Skeletal muscle cell (primary cell): ENCODE results near the gene IL20RB.
"Not testable (repeated sequence)": the region's sequence is repeated elsewhere in the genome, so short reads cannot be mapped to it uniquely, and the experiment has no call there.

Source experiments
- DNase-seq: peaks from one replicate; pipeline ENCODE4 v3.0.0-alpha.2; 2010; ENCODE audit warnings: low read depth
- H3K4me3 ChIP-seq: 2 replicates; pipeline ENCODE4 v1.5.1; 2011; ENCODE audit warnings: low read depth, mild to moderate bottlenecking, control low read depth, low read length, moderate library complexity

The IL20RB gene

DNA sequence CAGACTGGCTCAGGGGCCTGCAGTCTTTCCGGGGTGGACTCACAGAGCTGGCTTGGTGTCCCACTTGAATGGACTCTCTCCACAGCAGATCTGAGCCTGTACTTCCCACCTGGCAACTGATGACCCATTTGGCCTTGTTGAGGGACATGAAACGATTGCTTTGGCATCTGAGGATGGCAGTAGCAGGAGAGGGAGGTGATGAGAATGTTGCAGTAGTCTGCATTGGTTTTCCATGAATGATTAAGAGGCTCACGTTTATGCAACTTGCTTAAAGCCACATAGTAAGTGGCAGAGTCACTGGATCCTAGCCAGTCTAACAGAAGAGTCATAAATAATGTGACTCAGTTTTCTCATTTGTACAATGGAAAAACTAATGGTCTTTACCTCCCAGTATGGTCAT, 21.9 kb downstream of the IL20RB start:
- DNase-seq = no peak
- no peak overlapping the region for H3K4me3 ChIP-seq

DNA sequence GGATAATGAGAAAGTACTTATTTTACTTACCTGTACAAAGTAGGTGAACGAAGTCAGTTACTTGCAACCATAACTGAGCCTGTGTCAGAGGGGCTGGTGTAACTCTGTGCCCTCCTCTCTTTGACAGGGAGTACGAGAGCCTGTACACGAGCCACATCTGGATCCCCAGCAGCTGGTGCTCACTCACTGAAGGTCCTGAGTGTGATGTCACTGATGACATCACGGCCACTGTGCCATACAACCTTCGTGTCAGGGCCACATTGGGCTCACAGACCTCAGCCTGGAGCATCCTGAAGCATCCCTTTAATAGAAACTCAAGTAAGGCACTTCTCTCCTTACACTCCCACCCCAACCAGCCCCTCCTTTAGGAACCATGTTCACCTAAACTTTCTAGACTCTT, 24.2 kb downstream of the IL20RB start:
- no peak overlapping the region for H3K4me3 ChIP-seq
- DNase-seq = no peak

DNA sequence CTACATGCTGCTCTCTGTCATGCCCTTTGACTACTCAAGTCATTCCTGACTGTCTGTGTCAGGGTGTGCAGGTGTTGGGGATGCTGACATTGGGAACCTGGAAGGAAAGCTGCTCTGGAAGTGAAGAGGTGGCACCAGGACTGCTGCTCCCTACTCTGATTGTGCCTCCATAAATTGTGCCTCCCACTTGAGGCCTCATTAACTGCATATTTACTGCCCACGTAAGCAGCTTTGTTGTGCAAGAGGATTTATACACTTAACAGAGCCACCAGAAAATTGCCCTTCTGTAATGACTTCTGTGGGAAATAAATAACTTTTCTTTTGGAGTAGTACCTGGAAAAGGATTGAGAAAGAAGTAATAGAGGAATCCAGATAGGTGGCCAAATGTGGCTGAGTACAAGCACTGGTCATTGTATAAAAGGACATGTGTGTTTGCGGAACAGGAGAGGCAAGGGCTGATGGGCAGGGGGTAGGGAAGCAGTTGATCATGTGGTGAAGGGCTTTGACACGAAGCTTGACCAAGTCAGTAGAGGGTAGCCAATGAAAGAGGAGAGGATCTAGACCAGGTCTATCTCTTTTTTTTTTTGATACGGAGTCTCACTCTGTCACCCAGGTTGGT, 24.8 kb downstream of the IL20RB start:
- peak; percentile 17 for DNase-seq

DNA sequence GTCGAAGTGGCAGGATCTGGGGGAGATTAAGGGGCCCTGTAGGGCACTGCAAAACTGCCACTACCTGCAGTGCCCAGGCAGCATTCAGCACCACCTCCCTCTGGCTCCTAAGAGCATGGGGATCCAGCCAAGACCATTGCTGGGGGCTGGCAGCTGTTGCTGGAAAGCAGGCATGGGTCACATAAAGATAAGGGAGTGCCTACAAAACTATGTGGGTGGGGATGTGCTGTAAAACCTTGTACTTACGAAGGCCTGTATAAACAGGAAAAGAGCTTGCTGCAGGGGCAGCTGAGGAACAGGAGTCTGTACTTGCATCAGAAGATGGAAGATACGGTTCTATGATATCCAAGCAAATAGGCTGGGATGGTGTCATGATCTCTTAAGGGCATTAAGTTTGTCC, 27.1 kb downstream of the IL20RB start:
- DNase-seq = peak; percentile 42
- no peak overlapping the region for H3K4me3 ChIP-seq

More for the DNA sequence above, 24.8 kb downstream of the IL20RB start:
- no peak overlapping the region for H3K4me3 ChIP-seq

DNA sequence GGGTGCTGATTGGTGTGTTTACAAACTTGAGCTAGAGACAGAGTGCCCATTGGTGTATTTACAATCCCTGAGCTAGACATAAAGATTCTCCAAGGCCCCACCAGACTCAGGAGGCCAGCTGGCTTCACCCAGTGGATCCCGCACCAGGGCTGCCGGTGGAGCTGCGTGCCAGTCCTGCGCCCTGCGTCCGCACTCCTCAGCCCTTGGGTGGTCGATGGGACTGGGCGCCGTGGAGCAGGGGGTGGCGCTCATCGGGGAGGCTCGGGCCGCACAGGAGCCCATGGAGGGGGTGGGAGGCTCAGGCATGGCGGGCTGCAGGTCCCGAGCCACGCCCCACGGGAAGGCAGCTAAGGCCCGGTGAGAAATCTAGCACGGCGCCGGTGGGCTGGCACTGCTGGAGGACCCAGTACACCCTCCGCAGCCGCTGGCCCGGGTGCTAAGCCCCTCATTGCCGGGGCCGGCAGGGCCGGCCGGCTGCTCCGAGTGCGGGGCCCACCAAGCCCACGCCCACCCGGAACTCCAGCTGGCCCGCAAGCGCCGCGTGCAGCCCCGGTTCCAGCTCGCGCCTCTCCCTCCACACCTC, 29.7 kb downstream of the IL20RB start:
- not testable (repeated sequence) for H3K4me3 ChIP-seq, DNase-seq

DNA sequence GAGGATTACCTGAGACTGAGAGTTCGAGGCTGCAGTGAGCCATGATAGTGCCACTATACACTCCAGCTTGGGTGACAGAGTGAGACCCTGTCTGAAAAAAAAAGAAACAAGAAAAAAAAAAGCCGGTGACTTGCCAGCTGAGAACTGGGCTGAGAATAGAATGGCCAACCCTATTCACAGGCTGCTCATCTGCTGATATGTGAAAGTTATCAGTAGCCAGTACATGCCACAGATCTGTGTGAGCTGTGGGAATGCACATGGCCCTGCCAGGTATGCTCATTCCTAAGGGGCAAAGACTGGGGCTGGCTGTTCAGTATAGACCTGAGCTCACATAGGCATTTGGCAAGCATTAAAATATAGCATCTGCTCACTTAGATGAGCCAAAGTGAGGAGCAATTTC, 30.9 kb downstream of the IL20RB start:
- no peak for DNase-seq
- no peak overlapping the region for H3K4me3 ChIP-seq

DNA sequence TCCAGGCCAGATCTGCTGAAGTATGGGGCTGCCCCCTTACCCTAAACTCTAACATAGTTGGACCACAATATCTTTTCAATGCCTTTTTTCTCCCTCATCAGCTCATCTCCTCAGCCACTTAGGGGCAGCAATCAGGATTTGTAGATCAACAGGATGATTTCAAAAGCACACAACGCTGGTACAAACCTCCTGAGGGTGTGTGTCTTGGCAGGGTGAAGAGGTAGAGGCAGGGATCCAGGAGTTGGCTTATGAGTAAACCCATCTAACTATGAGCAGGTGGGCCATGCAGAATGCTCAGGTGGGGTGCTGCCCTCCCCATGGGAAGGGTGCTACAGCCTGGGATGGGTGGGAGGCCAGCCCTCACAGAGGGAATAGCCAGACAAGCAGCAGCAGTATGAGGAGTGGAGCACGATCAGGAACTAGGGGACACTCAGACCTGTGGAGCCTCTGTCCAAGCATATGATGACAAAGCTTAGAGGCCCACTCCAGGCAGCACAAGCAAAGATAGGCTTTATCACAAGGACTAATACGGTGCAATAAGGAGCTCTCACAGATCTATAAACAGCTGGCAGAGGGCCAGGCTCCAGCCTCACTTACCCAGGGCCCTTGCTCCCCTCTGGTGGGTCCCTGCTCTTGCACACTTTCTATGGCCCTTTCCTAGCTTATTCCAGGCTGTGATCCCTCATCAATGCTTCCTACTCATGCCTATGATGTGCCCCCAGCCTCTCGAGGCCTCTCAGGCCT, 32.2 kb downstream of the IL20RB start:
- DNase-seq = no peak
- no peak overlapping the region for H3K4me3 ChIP-seq

DNA sequence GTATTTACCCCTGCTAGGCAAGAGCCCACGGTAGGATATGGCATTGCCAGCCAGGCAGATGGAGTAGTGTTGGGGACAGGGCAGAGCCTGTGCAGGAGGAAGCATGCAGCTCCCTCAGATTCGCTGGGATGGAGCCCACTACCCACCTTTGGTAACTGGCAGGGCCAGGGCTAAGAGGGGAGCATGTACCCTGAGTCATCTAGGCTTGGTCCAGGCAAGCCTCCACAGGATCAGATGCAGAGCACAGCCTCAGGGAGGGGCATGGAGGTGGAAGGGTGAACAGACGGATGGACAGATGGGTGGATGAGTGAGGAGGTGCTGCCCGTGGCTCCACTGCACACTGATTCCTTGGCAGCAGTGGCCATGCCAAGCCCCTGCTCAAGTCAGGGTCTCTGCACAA, 33.0 kb downstream of the IL20RB start:
- no peak for DNase-seq
- no peak overlapping the region for H3K4me3 ChIP-seq

DNA sequence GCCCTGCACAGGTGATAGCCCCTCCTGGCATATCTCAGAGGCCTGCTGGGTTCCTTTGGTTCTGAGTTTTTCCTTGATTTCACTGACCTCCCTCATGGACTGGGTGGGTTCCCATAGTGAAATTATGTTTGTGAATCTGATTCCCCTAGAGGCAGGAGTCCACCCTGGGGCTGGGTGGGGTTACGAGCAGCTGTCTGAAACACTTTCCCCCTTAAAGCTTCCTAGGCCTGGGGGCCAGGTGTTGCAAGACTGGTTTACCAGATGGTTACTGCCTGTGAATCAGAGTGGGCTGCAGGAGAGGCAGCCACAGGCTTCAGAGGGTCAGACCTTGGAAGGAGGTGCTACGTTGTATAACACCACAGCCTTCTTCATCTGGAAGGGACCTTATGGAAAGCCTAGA, 34.3 kb downstream of the IL20RB start:
- no peak overlapping the region for H3K4me3 ChIP-seq
- DNase-seq = no peak

DNA sequence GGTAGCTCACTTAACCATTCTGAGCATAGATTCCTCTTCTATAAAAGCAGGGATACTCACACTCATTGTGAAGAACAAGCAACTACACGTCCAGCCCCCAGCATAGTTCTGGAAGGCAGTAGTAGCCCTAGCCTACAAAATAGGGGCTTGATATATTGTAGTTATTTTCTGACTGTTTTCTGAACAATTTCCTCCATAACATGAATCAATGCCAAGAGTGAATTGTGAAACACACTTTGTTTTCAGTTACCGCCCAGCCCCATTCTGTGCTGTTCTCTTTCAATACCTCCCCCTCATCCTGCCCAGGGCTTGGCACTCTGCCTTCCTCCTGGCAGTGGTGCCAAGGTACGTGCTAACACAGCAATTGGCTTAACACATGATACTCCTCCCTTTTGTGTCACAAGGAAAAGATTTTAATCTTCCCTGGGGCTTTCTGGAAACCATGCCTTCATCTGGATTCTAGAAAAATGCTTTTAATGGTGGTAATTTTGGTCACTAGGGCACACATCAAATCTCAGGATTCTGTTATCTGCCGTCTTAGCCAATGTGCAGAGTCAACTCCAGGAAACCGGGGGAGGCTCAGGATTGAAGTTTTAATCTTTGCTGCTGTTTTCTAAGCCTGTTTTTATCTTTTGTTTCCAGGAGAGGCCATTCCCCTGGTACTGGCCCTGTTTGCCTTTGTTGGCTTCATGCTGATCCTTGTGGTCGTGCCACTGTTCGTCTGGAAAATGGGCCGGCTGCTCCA, 37.2 kb downstream of the IL20RB start:
- peak; percentile 89 for DNase-seq

DNA sequence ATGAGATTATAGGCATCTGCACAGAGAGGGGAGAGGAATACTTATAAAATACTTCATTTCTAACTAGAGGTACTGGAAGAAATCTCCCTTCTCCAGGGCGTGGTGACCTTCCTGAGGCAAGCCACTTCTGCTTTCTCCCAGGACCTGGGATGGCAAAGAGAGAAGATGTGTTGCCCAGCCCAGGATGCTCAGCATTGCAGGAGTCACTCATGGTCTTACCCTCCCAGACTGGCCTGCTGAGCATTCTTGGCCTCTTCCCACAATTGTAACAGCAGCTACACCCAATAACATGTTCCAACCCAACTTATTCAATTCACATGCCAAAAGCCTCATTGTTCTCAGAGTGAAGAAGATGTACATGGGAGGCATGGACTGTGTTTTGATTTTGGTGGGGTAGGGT, 37.9 kb downstream of the IL20RB start:
- H3K4me3 ChIP-seq = no peak overlapping the region
- DNase-seq = no peak

More for the DNA sequence above, 37.2 kb downstream of the IL20RB start:
- no peak overlapping the region for H3K4me3 ChIP-seq

DNA sequence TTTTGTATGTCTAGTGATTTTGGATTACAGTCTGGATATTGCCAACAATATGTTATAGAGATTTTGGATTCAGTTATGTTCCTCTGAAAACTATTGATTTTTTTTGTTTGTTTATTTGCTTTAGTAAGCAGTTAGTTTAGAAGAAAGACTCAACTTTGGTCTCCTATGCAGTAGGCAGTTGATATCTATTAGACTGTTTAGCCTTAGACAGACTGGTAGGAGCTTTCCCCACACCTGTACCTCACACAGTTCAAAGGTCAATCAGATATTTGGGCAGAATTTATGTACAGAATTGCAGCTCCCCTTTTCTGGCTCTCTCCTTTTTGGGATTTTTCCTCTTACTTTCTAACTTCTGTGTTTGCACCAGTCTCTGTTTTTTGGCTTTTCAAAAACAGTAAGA, 42.3 kb downstream of the IL20RB start:
- no peak for DNase-seq
- H3K4me3 ChIP-seq = no peak overlapping the region

DNA sequence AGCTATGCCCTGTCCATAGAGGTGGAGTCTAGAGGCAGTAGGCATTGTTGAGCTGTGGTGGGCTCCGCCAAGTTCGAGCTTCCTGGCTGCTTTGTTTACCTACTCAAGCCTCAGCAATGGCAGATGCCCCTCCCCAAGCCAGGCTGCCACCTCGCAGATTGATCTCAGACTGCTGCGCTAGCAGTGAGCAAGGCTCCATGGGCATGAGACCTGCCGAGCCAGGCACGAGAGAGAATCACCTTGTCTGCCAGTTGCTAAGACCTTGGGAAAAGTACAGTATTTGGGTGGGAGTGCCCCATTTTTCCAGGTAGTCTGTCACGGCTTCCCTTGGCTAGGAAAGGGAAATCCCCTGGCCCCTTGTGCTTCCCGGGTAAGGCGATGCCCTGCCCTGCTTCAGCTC, 49.6 kb downstream of the IL20RB start:
- DNase-seq = not testable (repeated sequence)

DNA sequence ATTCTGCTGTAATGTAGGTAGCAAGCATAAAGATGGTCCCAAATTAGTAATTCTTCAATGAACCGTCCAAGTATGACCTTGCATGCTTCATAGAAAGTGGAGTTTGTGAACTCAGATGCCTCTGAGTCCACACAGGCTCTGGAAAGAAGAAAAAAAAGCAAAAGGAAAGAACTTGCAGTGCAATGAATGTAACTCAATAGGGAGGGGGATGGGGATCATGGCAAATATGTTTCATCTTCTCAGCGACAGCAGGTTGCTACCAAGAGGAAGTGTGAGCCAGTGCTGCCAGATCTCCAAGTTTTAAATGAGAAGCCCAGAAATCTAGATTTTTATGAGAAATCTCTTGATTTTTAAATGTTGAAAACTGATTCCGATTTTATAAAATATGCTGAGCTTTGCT, 50.3 kb downstream of the IL20RB start:
- no peak overlapping the region for H3K4me3 ChIP-seq

More for the DNA sequence above, 49.6 kb downstream of the IL20RB start:
- H3K4me3 ChIP-seq = not testable (repeated sequence)

DNA sequence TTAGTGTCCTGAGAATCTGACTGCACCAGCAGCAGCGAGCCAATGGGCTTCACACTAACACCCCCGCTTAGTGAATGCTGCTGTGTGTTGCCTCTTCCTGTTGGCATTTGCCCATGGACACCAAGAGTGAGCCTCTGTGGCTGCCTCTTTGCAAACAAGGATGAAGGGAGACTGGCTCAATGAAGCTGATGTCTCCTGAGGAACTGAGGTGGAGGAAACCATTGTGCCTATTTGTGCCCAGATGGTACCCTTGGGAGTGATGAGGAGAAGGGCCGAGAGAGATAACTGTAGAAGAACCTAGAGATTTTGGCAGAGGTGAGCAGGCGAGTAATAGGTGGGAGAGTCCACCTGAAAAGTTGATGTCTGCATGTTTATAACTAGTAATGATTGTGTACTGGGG, 51.2 kb downstream of the IL20RB start:
- H3K4me3 ChIP-seq = no peak overlapping the region
- DNase-seq = no peak

More for the DNA sequence above, 50.3 kb downstream of the IL20RB start:
- no peak for DNase-seq

DNA sequence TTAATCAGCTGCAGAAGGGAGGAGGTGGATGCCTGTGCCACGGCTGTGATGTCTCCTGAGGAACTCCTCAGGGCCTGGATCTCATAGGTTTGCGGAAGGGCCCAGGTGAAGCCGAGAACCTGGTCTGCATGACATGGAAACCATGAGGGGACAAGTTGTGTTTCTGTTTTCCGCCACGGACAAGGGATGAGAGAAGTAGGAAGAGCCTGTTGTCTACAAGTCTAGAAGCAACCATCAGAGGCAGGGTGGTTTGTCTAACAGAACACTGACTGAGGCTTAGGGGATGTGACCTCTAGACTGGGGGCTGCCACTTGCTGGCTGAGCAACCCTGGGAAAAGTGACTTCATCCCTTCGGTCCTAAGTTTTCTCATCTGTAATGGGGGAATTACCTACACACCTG, 52.4 kb downstream of the IL20RB start:
- DNase-seq = no peak
- no peak overlapping the region for H3K4me3 ChIP-seq

DNA sequence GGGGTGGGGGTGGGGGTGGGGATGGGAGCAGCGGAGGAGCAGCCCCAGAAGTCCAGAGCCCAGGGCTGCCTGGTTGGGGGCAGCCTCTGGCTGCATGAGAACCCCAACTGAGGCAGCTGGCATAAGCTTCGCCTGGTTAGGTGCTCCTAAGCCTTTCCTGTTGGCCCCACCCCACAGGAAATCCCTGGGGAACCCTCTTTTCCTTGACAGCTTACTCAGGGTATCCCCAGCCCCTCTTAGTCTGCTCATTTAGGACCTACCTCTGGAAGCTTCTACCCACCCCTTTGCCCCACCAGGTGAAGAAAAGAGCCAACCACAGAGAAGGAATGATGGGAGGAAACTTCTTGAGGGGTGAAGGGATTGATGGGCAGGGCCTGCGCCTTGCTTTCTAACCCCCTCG, 53.4 kb downstream of the IL20RB start:
- H3K4me3 ChIP-seq = no peak overlapping the region
- no peak for DNase-seq

DNA sequence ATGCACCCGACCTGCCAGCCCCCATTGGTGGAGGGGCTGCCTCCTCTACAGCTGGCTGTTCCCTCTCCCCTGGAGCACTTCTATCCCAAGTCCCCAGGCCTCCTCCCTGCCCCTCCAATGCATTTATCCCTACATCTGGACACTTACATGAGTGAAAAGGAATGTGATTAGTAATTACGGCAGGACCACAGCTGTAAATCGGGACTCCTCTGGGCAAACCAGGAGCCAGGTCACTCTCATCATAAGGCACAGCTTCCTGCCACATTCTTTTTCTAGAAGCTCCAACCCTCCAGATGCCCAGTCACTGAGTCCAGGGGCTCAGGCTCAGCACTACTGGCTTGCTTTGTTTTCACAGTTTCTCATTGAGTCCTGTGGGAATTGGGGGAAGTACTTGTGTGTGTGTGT, 54.3 kb downstream of the IL20RB start:
- no peak overlapping the region for H3K4me3 ChIP-seq
- DNase-seq = peak; percentile 76

DNA sequence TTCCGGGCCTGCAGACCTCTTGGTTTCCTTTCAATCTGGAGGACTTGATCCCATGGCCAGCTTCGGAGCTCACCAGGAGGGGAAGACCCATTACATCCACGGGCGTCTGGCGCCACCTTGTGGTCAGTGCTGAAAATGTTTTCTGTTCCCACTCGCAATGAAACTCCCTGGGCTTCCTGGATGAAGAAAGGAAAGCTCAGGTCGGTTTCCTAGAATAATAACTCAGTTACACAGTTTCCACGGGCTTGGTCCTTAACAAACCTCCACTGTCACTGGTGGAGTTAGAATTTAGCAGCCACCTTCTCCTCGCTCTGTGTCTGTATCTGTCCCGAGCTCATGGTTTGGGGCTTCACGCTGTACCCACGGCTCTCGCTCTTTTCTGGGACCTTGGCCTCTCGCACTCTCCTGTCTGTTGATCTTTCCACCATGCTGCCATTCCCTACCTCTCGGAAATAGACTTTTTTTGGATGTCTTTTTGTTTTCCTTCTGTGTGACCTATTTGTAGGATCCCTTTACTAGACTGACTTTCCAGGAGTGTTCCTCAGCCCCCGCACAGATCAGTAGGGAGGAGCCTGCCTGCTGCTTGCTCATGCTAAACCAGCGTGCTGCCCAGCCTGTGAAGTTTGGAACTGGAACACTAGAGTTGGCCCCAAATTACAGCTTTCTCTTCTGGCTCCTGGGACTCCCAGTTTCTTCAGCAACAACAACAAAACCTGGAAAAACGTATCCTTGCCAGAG, 56.3 kb downstream of the IL20RB start:
- peak; percentile 47 for DNase-seq
- peak overlapping the region; percentile 55 for H3K4me3 ChIP-seq
